Astrocyte of the spinal cord (primary cell): ENCODE measurements around the gene SPOP.

Experiments used
- DNase-seq: peaks from one replicate; pipeline ENCODE4 v3.0.0; 2011; ENCODE audit warnings: low read depth, low spot score
- H3K4me3 ChIP-seq: 2 replicates; pipeline ENCODE4 v1.5.1; 2011; ENCODE audit warnings: low read depth, mild to moderate bottlenecking, low read length, moderate library complexity
- CTCF ChIP-seq: IDR thresholded peaks from 2 replicates; pipeline ENCODE4 v1.5.1; 2012; ENCODE audit warnings: low read depth, mild to moderate bottlenecking, low read length, inconsistent platforms
- in situ Hi-C: cut with HindIII; loops from 2 replicates; pipeline ENCODE4 v1.10.0; 2017; ENCODE audit warnings: low sequenced_read_pairs

Gene SPOP

GRCh38 chr17:49567871-49568694, 109.8 kb downstream of the SPOP start:
- DNase-seq: peak; percentile 73
- peak overlapping the region; percentile 37 for H3K4me3 ChIP-seq
- TF ChIP-seq CTCF: peak; percentile 93
- in situ Hi-C loops: no loop called here

- in situ Hi-C loops: no loop called here
- DNase-seq: no peak
- no peak for TF ChIP-seq CTCF
- no peak overlapping the region for H3K4me3 ChIP-seq
Observed at GRCh38 chr17:49567104-49567521, 110.8 kb downstream of the SPOP start.

- no peak for TF ChIP-seq CTCF
- DNase-seq: no peak
- no peak overlapping the region for H3K4me3 ChIP-seq
- in situ Hi-C loops: no loop called here
Observed at GRCh38 chr17:49566668-49567071, 111.2 kb downstream of the SPOP start.

GRCh38 chr17:49565948-49566491, 111.9 kb downstream of the SPOP start:
- TF ChIP-seq CTCF: no peak
- peak; percentile 40 for DNase-seq
- H3K4me3 ChIP-seq: no peak overlapping the region
- in situ Hi-C loops: no loop called here

GRCh38 chr17:49564638-49565037, 113.3 kb downstream of the SPOP start:
- TF ChIP-seq CTCF: no peak
- H3K4me3 ChIP-seq: no peak overlapping the region
- in situ Hi-C loops: no loop called here
- no peak for DNase-seq

- in situ Hi-C loops: no loop called here
- peak; percentile 78 for TF ChIP-seq CTCF
- peak; percentile 40 for DNase-seq
- H3K4me3 ChIP-seq: no peak overlapping the region
Observed at GRCh38 chr17:49557312-49558024, 120.4 kb downstream of the SPOP start.
